ENCODE results near the gene ARHGEF28. TPM values are rescaled to one million over a fixed set of nuclear protein-coding genes. Genes with fewer than 3 reads are reported as not detected.

Gene ARHGEF28
- total RNA-seq, 1 donor from 2014 or later = 0.11 TPM

- intact Hi-C loops (cut with micrococcal nuclease) = loop anchor here (5.0 kb wide), 1 partner anchor 124 kb away; no protein-coding TSS in a partner anchor
- Mint-ChIP-seq H3K4me3 (ENCODE audit: low read depth) (no peak overlapping the region), H3K9me3 (no peaks in the 10 kb centered on the region), H3K4me1 (ENCODE audit: low read depth) (no peaks in the 10 kb centered on the region), H3K27ac (no peak overlapping the region), H3K27me3 (ENCODE audit: low read depth) (peaks cover 4% of the 10 kb centered on the region), H3K36me3 (ENCODE audit: low read depth) (no peaks in the 10 kb centered on the region)
- DNase-seq (ENCODE audit: low spot score) = no peak
These were observed 192.4 kb downstream of the ARHGEF28 start for GRCh38 chr5:73818357-73818756.

- H3K27ac Mint-ChIP-seq = no peak overlapping the region
- intact Hi-C loops (cut with micrococcal nuclease) = no loop called here
- H3K27me3 Mint-ChIP-seq (ENCODE audit: low read depth) = peaks cover 4% of the 10 kb centered on the region
- H3K4me3 Mint-ChIP-seq (ENCODE audit: low read depth) = no peak overlapping the region
- no peaks in the 10 kb centered on the region for H3K36me3 Mint-ChIP-seq (ENCODE audit: low read depth)
- H3K9me3 Mint-ChIP-seq = no peaks in the 10 kb centered on the region
- H3K4me1 Mint-ChIP-seq (ENCODE audit: low read depth) = no peaks in the 10 kb centered on the region
- no peak for DNase-seq (ENCODE audit: low spot score)
These were observed 194.3 kb downstream of the ARHGEF28 start for GRCh38 chr5:73820326-73820725.

- Mint-ChIP-seq H3K9me3 (no peaks in the 10 kb centered on the region), H3K4me3 (ENCODE audit: low read depth) (no peak overlapping the region), H3K4me1 (ENCODE audit: low read depth) (no peaks in the 10 kb centered on the region), H3K27ac (no peak overlapping the region), H3K36me3 (ENCODE audit: low read depth) (no peaks in the 10 kb centered on the region), H3K27me3 (ENCODE audit: low read depth) (peaks cover 4% of the 10 kb centered on the region)
- no peak for DNase-seq (ENCODE audit: low spot score)
- intact Hi-C loops (cut with micrococcal nuclease) = no loop called here
These were observed 195.0 kb downstream of the ARHGEF28 start for GRCh38 chr5:73821003-73821402.

GRCh38 chr5:73822278-73822988 is 196.4 kb downstream of the ARHGEF28 start:
- Mint-ChIP-seq H3K27ac (no peak overlapping the region), H3K36me3 (ENCODE audit: low read depth) (no peaks in the 10 kb centered on the region)

GRCh38 chr5:73822989-73823339 is 197.0 kb downstream of the ARHGEF28 start:
- no peaks in the 10 kb centered on the region for H3K4me1 Mint-ChIP-seq (ENCODE audit: low read depth)
- H3K4me3 Mint-ChIP-seq (ENCODE audit: low read depth) = no peak overlapping the region
- intact Hi-C loops (cut with micrococcal nuclease) = no loop called here
- H3K27ac Mint-ChIP-seq = no peak overlapping the region
- DNase-seq (ENCODE audit: low spot score) = no peak
- H3K9me3 Mint-ChIP-seq = no peaks in the 10 kb centered on the region
- H3K36me3 Mint-ChIP-seq (ENCODE audit: low read depth) = no peaks in the 10 kb centered on the region
- peaks cover 3% of the 10 kb centered on the region for H3K27me3 Mint-ChIP-seq (ENCODE audit: low read depth)

More at GRCh38 chr5:73822278-73822988, 196.4 kb downstream of the ARHGEF28 start:
- Mint-ChIP-seq H3K4me1 (ENCODE audit: low read depth) (no peaks in the 10 kb centered on the region), H3K27me3 (ENCODE audit: low read depth) (peaks cover 4% of the 10 kb centered on the region), H3K9me3 (no peaks in the 10 kb centered on the region), H3K4me3 (ENCODE audit: low read depth) (no peak overlapping the region)
- no peak for DNase-seq (ENCODE audit: low spot score)
- intact Hi-C loops (cut with micrococcal nuclease) = no loop called here

GRCh38 chr5:73823508-73823925 is 197.5 kb downstream of the ARHGEF28 start:
- Mint-ChIP-seq H3K27me3 (ENCODE audit: low read depth) (peaks cover 3% of the 10 kb centered on the region), H3K27ac (no peak overlapping the region), H3K4me3 (ENCODE audit: low read depth) (no peak overlapping the region), H3K4me1 (ENCODE audit: low read depth) (no peaks in the 10 kb centered on the region), H3K36me3 (ENCODE audit: low read depth) (no peaks in the 10 kb centered on the region), H3K9me3 (no peaks in the 10 kb centered on the region)
- intact Hi-C loops (cut with micrococcal nuclease) = no loop called here
- DNase-seq (ENCODE audit: low spot score) = no peak

GRCh38 chr5:73825199-73825598 is 199.2 kb downstream of the ARHGEF28 start:
- Mint-ChIP-seq H3K36me3 (ENCODE audit: low read depth) (no peaks in the 10 kb centered on the region), H3K9me3 (no peaks in the 10 kb centered on the region), H3K4me1 (ENCODE audit: low read depth) (no peaks in the 10 kb centered on the region), H3K27me3 (ENCODE audit: low read depth) (peaks cover 3% of the 10 kb centered on the region), H3K4me3 (ENCODE audit: low read depth) (no peak overlapping the region), H3K27ac (no peak overlapping the region)
- intact Hi-C loops (cut with micrococcal nuclease) = no loop called here
- no peak for DNase-seq (ENCODE audit: low spot score)

GRCh38 chr5:73825736-73826135 is 199.7 kb downstream of the ARHGEF28 start:
- DNase-seq (ENCODE audit: low spot score) = no peak
- H3K27ac Mint-ChIP-seq = no peak overlapping the region
- no peaks in the 10 kb centered on the region for H3K9me3 Mint-ChIP-seq
- peaks cover 3% of the 10 kb centered on the region for H3K27me3 Mint-ChIP-seq (ENCODE audit: low read depth)
- H3K4me1 Mint-ChIP-seq (ENCODE audit: low read depth) = no peaks in the 10 kb centered on the region
- H3K4me3 Mint-ChIP-seq (ENCODE audit: low read depth) = no peak overlapping the region
- intact Hi-C loops (cut with micrococcal nuclease) = no loop called here
- H3K36me3 Mint-ChIP-seq (ENCODE audit: low read depth) = no peaks in the 10 kb centered on the region

GRCh38 chr5:73826301-73827105 is 200.5 kb downstream of the ARHGEF28 start:
- Mint-ChIP-seq H3K27ac (no peak overlapping the region), H3K9me3 (no peaks in the 10 kb centered on the region), H3K36me3 (ENCODE audit: low read depth) (no peaks in the 10 kb centered on the region), H3K4me3 (ENCODE audit: low read depth) (no peak overlapping the region), H3K4me1 (ENCODE audit: low read depth) (no peaks in the 10 kb centered on the region), H3K27me3 (ENCODE audit: low read depth) (peaks cover 3% of the 10 kb centered on the region)
- no peak for DNase-seq (ENCODE audit: low spot score)
- intact Hi-C loops (cut with micrococcal nuclease) = no loop called here

- Mint-ChIP-seq H3K36me3 (ENCODE audit: low read depth) (no peaks in the 10 kb centered on the region), H3K27ac (no peak overlapping the region), H3K4me1 (ENCODE audit: low read depth) (no peaks in the 10 kb centered on the region), H3K27me3 (ENCODE audit: low read depth) (peaks cover 3% of the 10 kb centered on the region), H3K4me3 (ENCODE audit: low read depth) (no peak overlapping the region), H3K9me3 (no peaks in the 10 kb centered on the region)
- no peak for DNase-seq (ENCODE audit: low spot score)
- intact Hi-C loops (cut with micrococcal nuclease) = no loop called here
These were observed 201.1 kb downstream of the ARHGEF28 start for GRCh38 chr5:73827106-73827450.

- no peak overlapping the region for H3K4me3 Mint-ChIP-seq (ENCODE audit: low read depth)
- H3K27ac Mint-ChIP-seq = no peak overlapping the region
- peaks cover 3% of the 10 kb centered on the region for H3K27me3 Mint-ChIP-seq (ENCODE audit: low read depth)
- DNase-seq (ENCODE audit: low spot score) = no peak
- intact Hi-C loops (cut with micrococcal nuclease) = no loop called here
- H3K4me1 Mint-ChIP-seq (ENCODE audit: low read depth) = no peaks in the 10 kb centered on the region
- no peaks in the 10 kb centered on the region for H3K36me3 Mint-ChIP-seq (ENCODE audit: low read depth)
- no peaks in the 10 kb centered on the region for H3K9me3 Mint-ChIP-seq
These were observed 202.5 kb downstream of the ARHGEF28 start for GRCh38 chr5:73828465-73828864.

- no peak overlapping the region for H3K4me3 Mint-ChIP-seq (ENCODE audit: low read depth)
- H3K36me3 Mint-ChIP-seq (ENCODE audit: low read depth) = no peaks in the 10 kb centered on the region
- H3K9me3 Mint-ChIP-seq = no peaks in the 10 kb centered on the region
- no peaks in the 10 kb centered on the region for H3K4me1 Mint-ChIP-seq (ENCODE audit: low read depth)
- H3K27ac Mint-ChIP-seq = no peak overlapping the region
- peaks cover 1% of the 10 kb centered on the region for H3K27me3 Mint-ChIP-seq (ENCODE audit: low read depth)
- intact Hi-C loops (cut with micrococcal nuclease) = no loop called here
- no peak for DNase-seq (ENCODE audit: low spot score)
These were observed 204.7 kb downstream of the ARHGEF28 start for GRCh38 chr5:73830646-73831045.

- H3K4me1 Mint-ChIP-seq (ENCODE audit: low read depth) = no peaks in the 10 kb centered on the region
- H3K4me3 Mint-ChIP-seq (ENCODE audit: low read depth) = no peak overlapping the region
- no peak overlapping the region for H3K27ac Mint-ChIP-seq
- no peak for DNase-seq (ENCODE audit: low spot score)
- peaks cover 5% of the 10 kb centered on the region for H3K27me3 Mint-ChIP-seq (ENCODE audit: low read depth)
- intact Hi-C loops (cut with micrococcal nuclease) = no loop called here
- H3K36me3 Mint-ChIP-seq (ENCODE audit: low read depth) = no peaks in the 10 kb centered on the region
- no peaks in the 10 kb centered on the region for H3K9me3 Mint-ChIP-seq
These were observed 205.1 kb downstream of the ARHGEF28 start for GRCh38 chr5:73831066-73831465.
